Pons (tissue), 1 donor: ENCODE results near the gene PRODH2.
"Not testable (repeated sequence)": the region's sequence is repeated elsewhere in the genome, so short reads cannot be mapped to it uniquely, and the experiment has no call there.

Experiments
- DNase-seq: peaks from one replicate; pipeline ENCODE4 v3.0.0-alpha.2; 2016; ENCODE audit warnings: low spot score

The PRODH2 gene

DNA sequence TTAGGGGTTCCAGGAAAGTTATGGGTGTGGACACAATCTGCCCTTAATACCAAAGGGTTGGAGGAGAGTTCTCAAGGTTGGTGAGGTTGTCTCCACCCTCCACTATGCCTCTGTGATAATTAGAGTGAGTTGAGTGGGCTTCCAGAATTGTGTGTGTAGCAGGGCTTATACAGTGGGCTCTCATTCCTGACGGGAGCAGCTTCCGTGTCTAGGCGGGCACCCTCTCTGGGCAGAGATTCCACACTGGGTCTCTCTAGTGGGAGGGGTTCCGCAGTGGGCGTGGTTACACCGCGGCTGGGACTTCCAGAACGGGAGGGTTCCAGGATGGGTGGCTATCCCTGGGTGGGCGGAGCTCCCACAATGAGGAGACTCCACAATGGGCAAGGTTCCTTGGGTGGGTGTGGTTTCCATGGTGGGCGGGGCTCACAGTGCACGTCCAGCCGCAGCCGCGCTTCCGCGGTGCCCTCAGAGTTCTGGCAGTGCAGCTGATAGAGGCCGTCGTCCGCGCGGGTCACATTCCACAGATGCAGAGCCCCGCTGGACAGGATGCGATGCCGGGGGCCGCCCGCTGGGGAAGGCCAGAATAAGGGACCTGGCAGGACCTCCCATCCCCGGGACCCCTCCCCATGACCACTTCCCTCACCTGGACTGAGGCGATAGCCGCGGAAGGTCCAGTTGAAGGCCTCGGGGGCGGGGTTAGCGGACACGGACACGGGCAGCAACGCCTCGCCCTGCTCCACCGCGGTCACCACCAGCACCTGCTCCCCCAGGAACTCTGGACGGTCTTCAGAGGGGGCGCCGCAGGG, 31.2 kb upstream of the PRODH2 start:
- no peak for DNase-seq

DNA sequence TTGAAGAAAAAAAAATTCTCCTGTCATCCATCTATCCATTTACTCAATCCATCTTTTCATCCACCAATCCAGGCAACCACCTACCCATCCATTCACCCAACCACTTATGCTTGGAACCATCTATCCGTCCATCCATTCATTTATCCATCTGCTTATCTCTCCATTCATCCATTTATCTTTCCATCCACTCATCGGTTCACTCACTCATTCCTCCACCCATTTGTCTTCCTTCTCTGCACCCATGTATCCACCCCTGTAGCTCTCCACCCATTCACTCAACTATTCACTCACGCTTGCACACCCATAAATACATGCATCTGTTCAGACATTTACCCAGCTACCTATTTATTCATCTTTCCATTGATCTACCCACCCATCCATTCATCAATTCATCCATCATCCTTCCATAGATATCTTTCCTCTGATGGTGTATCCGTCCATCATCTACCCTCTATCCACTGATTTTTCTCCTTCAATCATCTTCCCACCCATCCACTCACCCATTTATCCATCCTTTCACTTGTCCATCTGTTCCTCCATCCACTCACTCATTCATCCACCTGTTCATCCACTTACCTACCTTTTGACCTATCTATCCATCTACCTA, 30.1 kb upstream of the PRODH2 start:
- DNase-seq: no peak

DNA sequence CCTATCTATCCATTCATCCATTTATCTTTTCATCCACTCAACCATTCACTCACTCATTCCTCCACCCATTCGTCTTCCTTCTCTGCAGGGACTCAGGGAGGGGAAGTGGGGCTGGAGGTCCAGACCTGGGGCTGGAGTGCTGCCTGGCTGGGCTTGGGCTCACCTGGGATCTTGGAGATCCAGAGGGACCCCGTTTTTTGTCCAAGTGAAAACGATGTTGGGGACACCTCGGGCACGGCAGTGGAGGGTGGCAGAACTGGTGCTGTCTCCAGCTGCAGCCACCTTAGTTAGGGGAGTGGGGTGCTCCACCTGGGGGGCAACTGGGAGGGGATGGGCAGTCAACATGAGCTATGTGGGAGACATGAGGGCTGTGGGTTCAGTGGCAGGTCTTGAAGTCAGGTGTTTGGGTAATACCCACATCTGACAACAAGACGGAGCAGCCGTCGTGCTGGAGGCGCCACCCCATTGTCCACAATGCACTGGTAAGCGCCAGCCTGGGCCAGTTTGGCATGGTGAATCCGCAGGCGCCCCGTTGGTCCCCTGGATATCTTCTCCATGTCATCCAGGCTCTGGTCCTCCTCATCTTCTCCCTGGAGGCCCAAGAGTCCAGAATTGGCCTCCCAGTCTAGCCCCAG, 29.4 kb upstream of the PRODH2 start:
- DNase-seq: no peak

DNA sequence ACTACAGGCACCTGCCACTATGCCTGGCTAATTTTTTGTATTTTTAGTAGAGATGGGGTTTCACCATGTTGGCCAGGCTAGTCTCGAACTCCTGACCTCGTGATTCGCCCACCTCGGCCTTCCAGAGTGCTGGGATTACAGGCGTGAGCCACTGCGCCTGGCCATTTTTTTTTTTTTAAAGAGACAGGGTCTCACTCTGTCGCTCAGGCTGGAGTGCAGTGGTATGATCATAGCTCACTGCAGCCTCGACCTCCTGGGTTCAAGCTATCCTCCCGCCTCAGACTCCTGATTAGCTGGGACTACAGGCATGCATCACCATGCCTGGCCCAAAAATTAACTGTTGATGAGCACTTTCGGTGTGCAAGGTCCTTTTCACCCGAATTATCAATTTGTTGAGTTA, 23.5 kb upstream of the PRODH2 start:
- DNase-seq: not testable (repeated sequence)

DNA sequence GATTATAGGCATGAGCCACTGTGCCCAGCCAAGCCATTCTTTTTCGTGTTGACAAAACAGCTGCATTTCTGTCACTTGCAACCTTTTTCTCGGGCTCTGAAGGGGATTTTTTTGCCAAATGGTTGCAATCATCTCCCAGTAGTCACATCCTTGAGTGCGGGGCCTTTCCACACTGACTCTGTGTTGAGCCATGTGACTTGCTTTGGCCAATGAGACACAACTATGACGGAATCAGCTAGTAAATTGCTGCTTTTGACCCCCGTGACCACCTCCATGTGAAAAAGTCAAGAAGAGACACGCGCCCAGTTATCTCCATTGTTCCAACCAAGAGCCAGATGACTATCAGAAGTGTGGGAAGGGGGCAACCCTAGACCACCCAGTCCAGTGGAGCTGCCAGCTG, 21.3 kb upstream of the PRODH2 start:
- no peak for DNase-seq

DNA sequence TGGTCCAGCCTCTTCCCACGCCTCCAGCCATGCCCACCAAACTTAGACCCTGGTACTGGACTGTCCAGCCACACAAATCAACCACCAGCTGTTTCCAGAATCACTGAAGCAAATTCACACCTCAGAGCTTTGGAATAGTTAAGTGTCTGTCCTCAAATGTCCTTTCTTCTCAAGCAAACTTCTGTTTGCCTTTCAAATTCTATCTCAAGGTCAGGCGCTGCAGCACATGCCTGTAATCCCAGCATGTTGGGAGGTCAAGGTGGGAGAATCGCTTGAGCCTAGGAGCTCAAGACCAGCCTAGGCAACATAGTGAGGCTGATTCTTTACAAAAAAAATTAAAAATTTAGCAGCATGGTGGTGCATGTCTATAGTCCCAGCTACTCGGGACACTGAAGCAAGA, 19.4 kb upstream of the PRODH2 start:
- DNase-seq: no peak

DNA sequence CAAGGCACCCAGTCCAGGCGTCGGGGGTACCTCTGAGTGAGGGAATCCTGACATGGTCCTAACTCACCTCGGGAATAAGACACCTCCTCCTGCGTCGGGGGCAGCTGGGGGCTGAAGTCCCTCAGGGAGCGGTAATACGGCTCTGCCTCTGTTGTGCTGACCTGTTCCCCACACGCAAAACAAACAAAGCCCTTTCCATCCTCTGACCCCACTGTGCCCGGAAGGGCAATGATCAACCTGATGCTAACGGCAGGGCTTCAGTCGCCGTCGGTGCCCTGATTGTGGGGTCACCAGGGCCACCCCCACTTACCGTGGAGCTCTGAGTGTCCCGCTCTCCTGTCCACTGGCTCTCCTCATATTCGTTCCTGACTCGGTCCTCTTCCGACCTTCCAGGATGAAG, 18.3 kb upstream of the PRODH2 start:
- DNase-seq: no peak

DNA sequence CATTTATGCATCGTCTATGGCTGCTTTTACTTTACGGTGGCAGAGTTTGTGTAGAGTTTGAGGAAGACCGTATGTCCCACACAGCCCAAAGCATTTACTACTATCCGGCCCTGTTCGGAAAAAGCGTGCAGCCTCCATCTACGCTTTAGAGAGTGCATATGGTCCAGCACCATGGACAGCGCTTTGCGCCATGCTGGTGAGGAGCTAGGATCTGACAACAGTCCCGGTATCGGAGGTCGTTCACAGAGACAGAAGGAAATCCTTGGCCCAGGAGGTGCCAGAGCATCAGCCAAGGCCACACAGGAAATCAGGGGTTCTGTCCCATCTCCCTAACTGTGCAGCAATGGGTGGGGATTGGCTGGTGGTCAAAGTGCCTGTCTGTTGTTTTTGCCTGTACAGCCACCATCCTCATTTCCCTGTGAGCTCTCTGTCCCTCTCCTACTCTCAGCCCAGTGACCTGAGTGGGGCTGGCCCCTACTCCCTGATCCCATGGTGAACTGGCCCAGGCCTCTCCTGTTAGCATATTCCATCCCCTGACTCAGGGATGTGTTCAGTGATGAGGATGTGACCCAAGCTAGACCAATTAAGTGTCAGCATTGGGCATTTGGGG, 16.2 kb upstream of the PRODH2 start:
- peak; percentile 57 for DNase-seq

DNA sequence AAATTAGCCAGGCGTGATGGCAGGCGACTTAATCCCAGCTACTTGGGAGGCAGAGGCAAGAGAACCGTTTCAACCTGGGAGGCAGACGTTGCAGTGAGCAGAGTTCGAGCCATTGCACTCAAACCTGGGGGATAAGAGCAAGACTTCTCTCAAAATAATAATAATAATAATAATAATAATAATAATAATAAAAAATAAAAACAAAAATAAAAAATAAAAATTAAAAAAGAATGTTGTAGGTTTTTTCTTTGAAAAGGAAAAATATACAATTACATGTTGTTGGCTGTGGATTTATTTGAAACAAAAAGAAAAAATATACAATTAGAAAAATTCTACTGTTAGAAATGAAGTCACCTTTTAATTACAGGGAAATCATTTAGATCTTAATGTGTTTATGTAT, 11.5 kb upstream of the PRODH2 start:
- no peak for DNase-seq

DNA sequence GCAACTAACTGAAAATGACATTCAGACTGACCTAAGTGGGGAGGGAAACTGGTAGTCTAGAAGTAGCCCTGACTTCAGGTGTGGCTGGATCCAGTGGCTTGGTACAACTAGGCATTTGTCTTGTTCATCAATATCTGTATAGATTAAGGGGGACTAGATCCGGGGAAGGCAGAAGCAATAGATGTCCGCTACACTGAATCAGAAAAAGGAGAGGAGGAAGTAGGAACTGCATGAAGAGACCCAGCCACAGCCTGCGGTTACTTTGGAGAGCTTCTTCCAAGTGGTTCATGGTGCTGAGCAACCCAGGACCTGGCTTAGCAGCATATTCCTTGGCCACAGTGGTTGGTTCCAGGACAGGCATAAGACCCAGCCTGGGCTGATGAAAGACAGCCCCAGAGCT, 9.9 kb upstream of the PRODH2 start:
- no peak for DNase-seq

DNA sequence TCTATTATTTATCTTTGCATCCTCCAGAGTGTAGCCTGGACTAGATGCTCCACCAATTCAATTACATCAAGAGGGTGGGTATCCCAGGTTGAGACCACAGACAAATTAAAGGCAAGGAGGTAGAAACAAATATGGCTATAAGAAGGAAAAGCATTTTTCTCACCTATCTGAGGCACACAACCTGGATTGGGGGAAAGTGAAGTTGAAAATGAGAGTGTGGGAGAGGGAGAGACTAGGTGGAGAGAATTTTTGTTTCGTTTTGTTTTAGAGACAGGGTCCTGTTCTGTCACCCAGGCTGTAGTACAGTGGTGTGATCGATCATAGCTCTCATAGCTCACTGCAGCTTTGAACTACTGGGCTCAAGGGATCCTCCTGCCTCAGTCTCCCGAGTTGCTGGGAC, 5.8 kb upstream of the PRODH2 start:
- no peak for DNase-seq

DNA sequence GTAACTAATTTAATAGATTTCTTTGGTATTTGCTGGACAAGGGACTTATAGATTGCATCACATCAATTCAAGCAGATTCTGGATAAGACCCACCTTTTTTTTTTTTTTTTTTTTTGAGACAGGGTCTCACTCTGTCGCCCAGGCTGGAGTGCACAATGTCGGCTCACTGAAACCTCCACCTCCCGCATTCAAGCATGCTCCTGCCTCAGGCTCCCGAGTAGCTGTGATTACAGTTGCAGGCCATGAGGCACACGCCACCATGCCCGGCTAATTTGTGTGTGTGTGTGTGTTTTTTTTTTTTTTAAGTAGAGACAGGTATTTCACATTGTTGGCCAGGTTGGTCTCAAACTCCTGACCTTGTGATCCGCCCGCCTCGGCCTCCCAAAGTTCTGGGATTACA, 4.2 kb upstream of the PRODH2 start:
- no peak for DNase-seq

DNA sequence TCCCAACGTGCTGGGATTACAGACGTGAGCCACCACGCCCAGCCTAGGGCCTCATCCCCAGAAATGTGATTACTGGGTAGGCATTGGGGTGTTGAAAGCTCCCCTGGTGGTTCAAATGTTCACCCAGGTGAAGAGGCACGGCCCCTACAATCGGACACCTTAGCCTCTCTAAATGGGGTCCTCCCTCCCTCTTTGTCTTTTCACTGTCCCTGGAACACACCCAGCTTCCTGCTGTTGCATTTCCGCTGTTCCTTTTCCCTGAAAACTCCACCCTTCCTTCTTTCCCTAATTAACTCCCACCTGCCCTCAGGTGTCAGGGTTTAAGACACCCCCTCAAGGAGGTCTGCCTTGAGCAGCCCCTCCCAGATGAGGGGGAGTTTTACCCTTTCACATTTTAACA, 3.6 kb upstream of the PRODH2 start:
- no peak for DNase-seq

DNA sequence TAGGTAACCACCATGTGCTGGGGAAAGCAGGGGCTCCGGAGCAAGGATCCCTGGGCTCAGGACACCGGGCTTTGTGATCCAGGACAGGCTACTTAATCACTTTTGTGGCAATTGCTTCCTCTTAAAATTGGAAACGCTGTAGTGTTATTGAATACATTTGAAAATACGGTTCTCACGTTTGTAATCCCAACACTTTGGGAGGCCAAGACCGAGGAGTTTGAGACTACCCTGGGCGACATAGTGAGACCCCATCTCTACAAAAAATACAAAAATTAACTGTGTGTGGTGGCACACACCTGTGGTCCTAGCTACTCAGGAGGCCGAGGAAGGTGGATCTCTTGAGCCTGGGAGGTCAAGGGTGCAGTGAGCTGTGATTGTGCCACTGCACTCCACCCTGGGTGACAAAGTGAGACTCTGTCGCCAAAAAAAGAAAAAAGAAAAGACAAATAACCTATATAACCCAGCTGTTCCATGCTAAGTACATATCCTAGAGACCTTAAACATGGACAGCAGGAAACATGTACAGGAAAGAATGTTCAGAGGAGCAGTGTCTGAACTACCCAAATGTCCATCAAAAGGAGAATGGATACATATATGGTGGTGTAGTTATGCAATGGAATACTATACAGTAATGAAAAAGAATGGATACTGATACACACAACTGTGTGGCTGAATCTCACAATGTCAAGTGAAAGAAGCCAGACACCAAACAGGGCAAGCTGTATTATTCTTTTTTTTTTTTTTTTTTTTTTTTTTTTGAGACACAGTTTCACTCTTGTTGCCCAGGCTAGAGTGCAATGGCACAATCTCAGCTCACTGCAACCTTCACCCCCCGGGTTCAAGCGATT, 622 bp upstream of the PRODH2 start:
- no peak for DNase-seq

DNA sequence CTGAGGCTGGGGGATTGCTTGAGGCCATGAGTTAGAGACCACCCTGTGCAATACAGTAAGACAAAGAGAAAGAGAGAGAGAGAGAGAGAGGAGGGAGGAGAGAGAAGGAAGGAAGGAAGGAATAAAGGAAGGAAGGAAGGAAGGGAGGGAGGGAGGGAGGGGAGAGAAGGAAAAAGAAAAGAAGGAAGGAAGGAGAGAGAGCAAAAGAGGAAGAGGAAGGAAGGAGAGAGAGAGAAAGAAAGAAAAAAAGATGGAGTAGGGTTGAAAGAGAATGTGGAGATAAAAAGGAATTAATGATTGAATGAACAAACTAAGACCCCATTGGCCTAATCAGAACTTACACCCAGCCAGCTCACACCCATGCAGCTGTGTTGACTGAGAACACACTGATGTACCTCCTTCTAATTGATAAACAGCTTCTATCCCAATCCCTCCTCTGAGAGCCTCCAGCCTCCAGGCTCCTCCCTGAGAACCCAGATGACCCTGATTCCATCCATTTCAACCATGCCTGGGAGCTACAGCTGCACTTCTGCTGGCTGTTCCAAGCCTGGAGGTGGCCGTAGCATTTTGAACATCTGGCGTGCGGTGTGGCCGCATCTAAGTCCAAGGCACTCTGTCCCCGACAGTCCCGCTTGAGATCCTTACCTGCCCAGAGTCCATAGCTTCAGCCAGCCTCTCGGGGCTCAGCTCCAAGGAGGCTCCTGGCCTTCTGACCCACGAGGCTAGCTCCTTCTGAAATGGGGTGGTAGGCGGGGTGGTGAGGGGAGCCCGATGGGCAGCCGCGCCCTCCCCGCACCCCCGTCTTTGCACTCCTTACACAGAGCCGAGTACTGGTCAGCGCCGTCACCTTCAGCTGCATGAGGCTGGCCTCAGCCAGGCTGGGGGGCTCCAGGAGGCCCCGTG, 1.1 kb downstream of the PRODH2 start:
- DNase-seq: no peak

DNA sequence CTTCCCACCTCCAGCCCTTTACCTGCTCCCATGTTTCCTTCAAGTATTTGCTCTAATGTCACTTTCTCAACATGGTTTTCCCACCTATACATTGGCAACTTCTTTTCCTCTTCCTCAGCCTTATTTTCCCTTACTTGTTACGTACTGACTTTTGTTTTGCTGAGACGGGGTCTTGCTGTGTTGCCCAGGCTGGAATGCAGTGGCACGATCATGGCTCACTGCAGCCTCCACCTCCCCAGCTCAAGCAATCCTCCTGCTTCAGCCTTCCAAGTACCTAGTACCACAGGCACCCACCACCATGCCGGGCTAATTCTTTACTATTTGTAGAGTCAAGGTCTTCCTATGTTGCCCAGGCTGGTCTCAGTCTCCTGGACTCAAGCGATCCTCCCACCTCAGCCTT, 5.0 kb downstream of the PRODH2 start:
- DNase-seq: no peak

DNA sequence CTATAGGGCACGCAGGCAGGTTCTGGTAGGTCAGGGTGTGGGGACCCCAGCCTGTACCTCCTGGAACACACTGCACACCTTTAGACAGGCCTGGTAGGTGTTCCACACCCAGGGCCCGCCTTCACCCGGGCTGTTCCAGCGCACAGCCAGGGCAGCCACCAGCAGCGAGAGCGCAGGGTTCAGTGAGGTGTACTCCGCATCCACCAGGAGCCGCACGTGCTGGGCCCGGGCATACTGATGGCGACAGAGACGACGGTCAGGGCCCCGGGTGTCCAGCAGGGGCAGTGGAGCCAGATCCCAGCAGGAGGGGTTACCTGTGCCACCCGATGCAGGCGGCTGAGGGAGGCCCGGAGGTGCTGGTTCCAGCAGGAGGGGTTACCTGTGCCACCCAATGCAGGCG, 6.0 kb downstream of the PRODH2 start:
- DNase-seq: no peak

DNA sequence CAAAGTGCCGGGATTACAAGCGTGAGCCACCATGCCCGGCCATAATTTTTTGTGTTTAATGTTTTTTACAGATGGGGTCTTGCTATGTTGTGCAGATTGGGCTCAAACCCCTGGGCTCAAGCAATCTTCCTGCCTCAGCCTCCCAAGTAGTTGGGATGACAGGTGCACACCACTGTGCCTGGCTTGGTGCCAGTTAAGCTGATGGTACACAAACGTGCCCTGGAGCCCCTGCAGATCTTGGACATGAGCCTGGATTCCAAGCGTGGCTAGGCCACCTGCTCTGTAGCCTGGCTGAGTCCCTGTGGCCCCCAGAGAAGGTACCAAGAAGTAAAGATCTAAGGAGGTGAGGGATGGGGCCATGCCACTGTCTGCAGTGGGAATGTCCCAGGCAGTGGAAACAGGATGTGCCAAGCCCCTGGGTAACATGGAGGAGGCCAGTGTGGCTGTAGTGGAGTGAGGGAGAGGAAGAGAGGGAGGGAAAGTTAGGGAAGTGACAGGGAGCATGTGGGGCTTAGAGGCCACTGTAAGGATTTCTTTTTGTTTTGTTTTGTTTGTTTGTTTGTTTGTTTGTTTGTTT, 7.0 kb downstream of the PRODH2 start:
- no peak for DNase-seq

DNA sequence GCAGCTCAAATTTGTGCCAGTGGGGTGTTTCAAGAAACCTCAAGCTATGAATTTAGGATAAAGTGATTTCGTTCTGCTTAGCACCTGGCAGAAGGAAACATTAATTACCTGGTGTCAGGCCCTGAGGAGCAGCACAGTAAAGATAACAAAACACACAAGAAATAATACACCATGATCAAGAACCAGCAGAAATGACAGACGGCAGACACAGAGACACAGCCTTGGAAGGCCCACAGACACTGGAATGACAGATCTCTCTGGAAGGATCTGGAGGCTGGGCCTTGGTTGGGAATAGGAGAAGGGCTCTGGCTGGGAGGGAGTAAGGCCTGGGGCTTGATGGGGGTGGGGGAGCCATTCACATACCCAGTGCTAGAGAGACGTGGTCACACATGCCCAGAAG, 10.8 kb downstream of the PRODH2 start:
- no peak for DNase-seq

DNA sequence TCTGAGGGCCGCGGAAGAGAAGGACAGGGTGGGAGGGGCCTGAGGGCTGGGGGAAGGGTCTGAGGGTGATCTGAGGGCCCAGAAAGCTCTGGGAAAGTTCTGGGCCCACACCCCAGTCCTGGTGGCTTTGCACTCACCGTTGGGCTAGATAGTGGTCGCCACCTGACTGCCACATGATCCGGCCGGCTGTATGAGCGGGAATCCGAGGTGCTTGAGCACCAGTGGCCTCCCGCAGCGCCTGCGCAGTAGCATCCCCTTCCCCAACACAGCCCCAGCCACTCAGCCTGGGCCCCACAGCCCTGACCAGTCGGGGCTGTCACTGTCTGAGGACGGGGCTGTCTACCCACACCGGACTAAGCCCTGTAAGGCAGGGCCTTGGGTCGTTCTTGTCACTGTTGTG, 15.0 kb downstream of the PRODH2 start:
- peak; percentile 8 for DNase-seq
